Measurements from ENCODE around the gene CEP162. TPM values are rescaled to one million over a fixed set of nuclear protein-coding genes. Genes with fewer than 3 reads are reported as not detected.

The CEP162 gene
- total and polyA plus RNA-seq, 2 of the 8 experiments (the other 6 are each of a cell fraction or from before 2014, with no cell fraction given): 1.3 to 10.6 TPM

DNA sequence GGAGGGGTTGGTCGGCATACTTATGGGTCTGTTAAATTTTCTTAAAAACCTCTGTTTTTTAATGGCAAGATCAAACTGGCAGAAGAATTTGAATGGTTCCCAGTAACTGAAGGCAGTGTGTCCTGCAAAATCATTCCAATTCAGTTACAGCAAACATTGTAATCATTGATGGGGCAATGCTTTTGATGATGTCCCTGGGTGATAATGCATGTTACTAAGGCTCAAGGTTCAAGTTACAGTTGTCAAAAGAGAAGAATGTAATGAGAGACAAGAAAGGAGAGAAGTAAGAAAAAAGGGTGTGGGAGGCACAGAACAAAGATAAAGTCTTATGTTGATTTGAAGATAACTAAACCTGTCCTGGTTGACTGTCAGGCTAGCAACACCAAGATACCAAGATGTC lies 54.9 kb downstream of the CEP162 start (continued):
- TF ChIP-seq, protein P1, sequence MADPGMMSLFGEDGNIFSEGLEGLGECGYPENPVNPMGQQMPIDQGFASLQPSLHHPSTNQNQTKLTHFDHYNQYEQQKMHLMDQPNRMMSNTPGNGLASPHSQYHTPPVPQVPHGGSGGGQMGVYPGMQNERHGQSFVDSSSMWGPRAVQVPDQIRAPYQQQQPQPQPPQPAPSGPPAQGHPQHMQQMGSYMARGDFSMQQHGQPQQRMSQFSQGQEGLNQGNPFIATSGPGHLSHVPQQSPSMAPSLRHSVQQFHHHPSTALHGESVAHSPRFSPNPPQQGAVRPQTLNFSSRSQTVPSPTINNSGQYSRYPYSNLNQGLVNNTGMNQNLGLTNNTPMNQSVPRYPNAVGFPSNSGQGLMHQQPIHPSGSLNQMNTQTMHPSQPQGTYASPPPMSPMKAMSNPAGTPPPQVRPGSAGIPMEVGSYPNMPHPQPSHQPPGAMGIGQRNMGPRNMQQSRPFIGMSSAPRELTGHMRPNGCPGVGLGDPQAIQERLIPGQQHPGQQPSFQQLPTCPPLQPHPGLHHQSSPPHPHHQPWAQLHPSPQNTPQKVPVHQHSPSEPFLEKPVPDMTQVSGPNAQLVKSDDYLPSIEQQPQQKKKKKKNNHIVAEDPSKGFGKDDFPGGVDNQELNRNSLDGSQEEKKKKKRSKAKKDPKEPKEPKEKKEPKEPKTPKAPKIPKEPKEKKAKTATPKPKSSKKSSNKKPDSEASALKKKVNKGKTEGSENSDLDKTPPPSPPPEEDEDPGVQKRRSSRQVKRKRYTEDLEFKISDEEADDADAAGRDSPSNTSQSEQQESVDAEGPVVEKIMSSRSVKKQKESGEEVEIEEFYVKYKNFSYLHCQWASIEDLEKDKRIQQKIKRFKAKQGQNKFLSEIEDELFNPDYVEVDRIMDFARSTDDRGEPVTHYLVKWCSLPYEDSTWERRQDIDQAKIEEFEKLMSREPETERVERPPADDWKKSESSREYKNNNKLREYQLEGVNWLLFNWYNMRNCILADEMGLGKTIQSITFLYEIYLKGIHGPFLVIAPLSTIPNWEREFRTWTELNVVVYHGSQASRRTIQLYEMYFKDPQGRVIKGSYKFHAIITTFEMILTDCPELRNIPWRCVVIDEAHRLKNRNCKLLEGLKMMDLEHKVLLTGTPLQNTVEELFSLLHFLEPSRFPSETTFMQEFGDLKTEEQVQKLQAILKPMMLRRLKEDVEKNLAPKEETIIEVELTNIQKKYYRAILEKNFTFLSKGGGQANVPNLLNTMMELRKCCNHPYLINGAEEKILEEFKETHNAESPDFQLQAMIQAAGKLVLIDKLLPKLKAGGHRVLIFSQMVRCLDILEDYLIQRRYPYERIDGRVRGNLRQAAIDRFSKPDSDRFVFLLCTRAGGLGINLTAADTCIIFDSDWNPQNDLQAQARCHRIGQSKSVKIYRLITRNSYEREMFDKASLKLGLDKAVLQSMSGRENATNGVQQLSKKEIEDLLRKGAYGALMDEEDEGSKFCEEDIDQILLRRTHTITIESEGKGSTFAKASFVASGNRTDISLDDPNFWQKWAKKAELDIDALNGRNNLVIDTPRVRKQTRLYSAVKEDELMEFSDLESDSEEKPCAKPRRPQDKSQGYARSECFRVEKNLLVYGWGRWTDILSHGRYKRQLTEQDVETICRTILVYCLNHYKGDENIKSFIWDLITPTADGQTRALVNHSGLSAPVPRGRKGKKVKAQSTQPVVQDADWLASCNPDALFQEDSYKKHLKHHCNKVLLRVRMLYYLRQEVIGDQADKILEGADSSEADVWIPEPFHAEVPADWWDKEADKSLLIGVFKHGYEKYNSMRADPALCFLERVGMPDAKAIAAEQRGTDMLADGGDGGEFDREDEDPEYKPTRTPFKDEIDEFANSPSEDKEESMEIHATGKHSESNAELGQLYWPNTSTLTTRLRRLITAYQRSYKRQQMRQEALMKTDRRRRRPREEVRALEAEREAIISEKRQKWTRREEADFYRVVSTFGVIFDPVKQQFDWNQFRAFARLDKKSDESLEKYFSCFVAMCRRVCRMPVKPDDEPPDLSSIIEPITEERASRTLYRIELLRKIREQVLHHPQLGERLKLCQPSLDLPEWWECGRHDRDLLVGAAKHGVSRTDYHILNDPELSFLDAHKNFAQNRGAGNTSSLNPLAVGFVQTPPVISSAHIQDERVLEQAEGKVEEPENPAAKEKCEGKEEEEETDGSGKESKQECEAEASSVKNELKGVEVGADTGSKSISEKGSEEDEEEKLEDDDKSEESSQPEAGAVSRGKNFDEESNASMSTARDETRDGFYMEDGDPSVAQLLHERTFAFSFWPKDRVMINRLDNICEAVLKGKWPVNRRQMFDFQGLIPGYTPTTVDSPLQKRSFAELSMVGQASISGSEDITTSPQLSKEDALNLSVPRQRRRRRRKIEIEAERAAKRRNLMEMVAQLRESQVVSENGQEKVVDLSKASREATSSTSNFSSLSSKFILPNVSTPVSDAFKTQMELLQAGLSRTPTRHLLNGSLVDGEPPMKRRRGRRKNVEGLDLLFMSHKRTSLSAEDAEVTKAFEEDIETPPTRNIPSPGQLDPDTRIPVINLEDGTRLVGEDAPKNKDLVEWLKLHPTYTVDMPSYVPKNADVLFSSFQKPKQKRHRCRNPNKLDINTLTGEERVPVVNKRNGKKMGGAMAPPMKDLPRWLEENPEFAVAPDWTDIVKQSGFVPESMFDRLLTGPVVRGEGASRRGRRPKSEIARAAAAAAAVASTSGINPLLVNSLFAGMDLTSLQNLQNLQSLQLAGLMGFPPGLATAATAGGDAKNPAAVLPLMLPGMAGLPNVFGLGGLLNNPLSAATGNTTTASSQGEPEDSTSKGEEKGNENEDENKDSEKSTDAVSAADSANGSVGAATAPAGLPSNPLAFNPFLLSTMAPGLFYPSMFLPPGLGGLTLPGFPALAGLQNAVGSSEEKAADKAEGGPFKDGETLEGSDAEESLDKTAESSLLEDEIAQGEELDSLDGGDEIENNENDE (IDR thresholded peaks at IDR 0.05; ENCODE audit: insufficient replicate concordance, low read length): no peak
- TF ChIP-seq BCL11A (IDR thresholded peaks at IDR 0.05; ENCODE audit: low read depth in 2 of 2, low read length in 2 of 2): no peak
- TF ChIP-seq POU5F1 (IDR thresholded peaks at IDR 0.05; ENCODE audit: low read depth, low read length): no peak
- no peak for TF ChIP-seq SUZ12 (IDR thresholded peaks at IDR 0.05; ENCODE audit: low read length)
- no peak for TF ChIP-seq SIRT6 (IDR thresholded peaks at IDR 0.05; ENCODE audit: low read length)
- TF ChIP-seq POLR2AphosphoS5 (IDR thresholded peaks at IDR 0.05; ENCODE audit: low read depth, low read length): no peak
- no peak for TF ChIP-seq NRF1 (IDR thresholded peaks at IDR 0.05; ENCODE audit: low read depth, low read length)
- no peak for TF ChIP-seq PHF8 (conservative IDR thresholded peaks at IDR 0.05; ENCODE audit: low read depth, low read length)
- no peak for TF ChIP-seq CHD2 (IDR thresholded peaks at IDR 0.05; ENCODE audit: low read length)
- TF ChIP-seq SRF (IDR thresholded peaks at IDR 0.05; ENCODE audit: low read depth, low read length): no peak
- TF ChIP-seq KDM4A (IDR thresholded peaks at IDR 0.05; ENCODE audit: low read depth, low read length, severe bottlenecking): no peak
- TF ChIP-seq GABPA (IDR thresholded peaks at IDR 0.05; ENCODE audit: borderline replicate concordance, insufficient read depth, low read length): no peak
- TF ChIP-seq BACH1 (IDR thresholded peaks at IDR 0.05; ENCODE audit: low read length): no peak

Data from H1 (cell line).